Retinal pigment epithelial cell (primary cell): Measurements from ENCODE around the gene CASQ1.

Experiments
- DNase-seq: peaks from one replicate; pipeline ENCODE4 v3.0.0-alpha.2; 2010; ENCODE audit warnings: low read depth
- H3K4me3 ChIP-seq: 2 replicates; pipeline ENCODE4 v1.5.1; 2011; ENCODE audit warnings: mild to moderate bottlenecking, low read length, control low read depth, moderate library complexity
- TF ChIP-seq, protein P1 (sequence below): conservative IDR thresholded peaks from 2 replicates; pipeline ENCODE4 v1.5.1; 2011; ENCODE audit warnings: low read depth, low read length, control low read depth, inconsistent platforms

CASQ1 gene

GRCh38 chr1:160207771-160208556, 17.6 kb downstream of the CASQ1 start:
- TF ChIP-seq, protein P1, sequence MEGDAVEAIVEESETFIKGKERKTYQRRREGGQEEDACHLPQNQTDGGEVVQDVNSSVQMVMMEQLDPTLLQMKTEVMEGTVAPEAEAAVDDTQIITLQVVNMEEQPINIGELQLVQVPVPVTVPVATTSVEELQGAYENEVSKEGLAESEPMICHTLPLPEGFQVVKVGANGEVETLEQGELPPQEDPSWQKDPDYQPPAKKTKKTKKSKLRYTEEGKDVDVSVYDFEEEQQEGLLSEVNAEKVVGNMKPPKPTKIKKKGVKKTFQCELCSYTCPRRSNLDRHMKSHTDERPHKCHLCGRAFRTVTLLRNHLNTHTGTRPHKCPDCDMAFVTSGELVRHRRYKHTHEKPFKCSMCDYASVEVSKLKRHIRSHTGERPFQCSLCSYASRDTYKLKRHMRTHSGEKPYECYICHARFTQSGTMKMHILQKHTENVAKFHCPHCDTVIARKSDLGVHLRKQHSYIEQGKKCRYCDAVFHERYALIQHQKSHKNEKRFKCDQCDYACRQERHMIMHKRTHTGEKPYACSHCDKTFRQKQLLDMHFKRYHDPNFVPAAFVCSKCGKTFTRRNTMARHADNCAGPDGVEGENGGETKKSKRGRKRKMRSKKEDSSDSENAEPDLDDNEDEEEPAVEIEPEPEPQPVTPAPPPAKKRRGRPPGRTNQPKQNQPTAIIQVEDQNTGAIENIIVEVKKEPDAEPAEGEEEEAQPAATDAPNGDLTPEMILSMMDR = no peak
- H3K4me3 ChIP-seq = no peak overlapping the region
- DNase-seq = no peak

DNA sequence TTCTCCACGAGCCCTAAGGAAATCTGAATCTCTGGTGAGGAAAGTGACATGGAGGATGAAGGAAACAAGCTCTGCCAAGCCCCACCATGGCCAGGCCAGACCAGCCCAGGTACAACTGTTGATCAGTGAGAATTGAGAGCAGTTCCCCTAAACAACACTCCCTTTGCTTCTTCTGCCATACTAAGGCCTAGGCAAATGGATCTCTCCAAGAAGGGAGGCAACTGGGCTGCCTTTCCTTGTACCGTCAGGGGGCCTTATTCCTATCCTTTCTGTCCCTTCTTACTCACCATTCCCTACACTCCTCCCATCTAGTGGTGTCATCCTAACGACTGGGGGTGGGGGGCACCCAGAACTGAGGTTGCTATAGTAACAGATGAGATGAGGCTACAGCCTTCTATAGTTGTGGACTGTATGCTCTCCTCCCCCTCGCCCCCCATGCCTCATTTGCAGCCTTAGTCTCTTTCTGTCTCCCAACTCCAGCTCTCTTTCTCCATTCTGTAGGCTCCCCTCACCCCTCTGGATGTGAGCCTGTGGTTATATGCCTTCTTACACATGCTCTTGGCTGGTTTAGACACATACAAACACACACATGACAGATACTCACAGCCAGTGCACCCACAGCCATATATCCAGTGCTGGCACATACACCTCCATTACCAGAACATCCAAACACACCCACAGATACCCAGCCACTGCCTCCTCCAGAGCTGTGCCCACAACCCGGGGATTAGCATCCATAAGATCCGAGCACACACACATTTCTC, 18.4 kb downstream of the CASQ1 start:
- no peak for DNase-seq
- no peak overlapping the region for H3K4me3 ChIP-seq
- TF ChIP-seq, protein P1 = no peak

- no peak for DNase-seq
- TF ChIP-seq, protein P1 = no peak
- no peak overlapping the region for H3K4me3 ChIP-seq
These were observed 19.1 kb downstream of the CASQ1 start for GRCh38 chr1:160209321-160210046.

- no peak overlapping the region for H3K4me3 ChIP-seq
- TF ChIP-seq, protein P1 = no peak
- DNase-seq = no peak
These were observed 20.2 kb downstream of the CASQ1 start for GRCh38 chr1:160210561-160210960.

DNA sequence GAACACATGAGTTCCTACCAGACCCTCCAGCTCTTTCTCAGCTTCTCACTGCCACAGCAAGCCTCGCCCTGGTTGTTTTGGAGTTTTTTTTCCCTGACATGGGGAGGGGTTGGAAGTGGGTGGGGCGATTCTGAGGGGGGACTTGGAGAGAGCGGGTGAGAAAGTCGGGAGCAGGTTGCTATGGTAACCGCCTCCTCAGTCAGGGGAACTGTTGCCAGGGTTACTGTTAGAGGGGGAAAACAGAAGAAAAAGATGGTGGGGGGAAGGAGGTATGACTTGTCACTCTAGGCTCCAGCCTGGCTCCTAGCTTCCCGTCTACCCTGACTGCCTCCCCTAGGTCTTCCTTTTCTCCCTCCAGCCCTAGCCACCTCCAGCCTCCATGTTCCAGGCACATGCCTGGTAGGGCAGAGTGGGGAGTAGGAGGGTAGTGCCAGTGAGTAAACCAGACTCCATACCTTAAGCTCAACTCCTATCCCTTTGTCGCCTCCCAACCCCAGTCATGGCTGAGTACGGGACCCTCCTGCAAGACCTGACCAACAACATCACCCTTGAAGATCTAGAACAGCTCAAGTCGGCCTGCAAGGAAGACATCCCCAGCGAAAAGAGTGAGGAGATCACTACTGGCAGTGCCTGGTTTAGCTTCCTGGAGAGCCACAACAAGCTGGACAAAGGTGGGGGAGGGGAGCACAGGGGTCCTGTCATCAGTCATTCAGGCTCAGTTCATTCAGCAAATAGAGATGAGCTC, 20.8 kb downstream of the CASQ1 start:
- DNase-seq = no peak
- TF ChIP-seq, protein P1 = no peak
- no peak overlapping the region for H3K4me3 ChIP-seq

DNA sequence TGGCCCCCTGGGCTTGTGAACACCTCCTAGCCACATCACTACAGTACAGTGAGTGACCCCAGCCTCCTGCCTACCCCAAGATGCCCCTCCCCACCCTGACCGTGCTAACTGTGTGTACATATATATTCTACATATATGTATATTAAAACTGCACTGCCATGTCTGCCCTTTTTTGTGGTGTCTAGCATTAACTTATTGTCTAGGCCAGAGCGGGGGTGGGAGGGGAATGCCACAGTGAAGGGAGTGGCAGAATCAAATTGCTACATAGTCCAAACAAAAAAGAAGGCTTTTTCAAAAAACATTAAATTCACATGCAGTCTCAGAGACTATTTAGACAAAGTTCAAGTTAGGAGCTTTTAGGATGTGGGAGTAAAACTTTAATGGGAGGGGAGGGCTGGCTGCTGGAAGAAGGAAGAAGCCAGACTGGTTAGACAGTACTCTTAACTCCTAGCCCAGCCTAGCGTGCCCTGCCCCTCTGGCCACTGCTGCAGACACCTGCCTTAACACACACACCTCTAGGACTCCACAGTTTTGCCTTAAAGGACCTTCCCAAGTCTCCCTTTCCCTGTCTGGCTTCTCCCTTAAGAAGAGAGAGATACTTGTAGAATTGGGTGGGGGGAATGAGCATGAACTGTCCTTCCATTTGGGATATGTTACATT, 24.2 kb downstream of the CASQ1 start:
- H3K4me3 ChIP-seq = no peak overlapping the region
- DNase-seq = no peak
- TF ChIP-seq, protein P1 = no peak
